ENCODE data around the gene GLRX5. TPM values are rescaled to one million over a fixed set of nuclear protein-coding genes. Genes with fewer than 3 reads are reported as not detected.

GLRX5 gene
- 10 to 100 TPM; 29.1 to 36.1 (median 33.6) TPM for total RNA-seq

DNA sequence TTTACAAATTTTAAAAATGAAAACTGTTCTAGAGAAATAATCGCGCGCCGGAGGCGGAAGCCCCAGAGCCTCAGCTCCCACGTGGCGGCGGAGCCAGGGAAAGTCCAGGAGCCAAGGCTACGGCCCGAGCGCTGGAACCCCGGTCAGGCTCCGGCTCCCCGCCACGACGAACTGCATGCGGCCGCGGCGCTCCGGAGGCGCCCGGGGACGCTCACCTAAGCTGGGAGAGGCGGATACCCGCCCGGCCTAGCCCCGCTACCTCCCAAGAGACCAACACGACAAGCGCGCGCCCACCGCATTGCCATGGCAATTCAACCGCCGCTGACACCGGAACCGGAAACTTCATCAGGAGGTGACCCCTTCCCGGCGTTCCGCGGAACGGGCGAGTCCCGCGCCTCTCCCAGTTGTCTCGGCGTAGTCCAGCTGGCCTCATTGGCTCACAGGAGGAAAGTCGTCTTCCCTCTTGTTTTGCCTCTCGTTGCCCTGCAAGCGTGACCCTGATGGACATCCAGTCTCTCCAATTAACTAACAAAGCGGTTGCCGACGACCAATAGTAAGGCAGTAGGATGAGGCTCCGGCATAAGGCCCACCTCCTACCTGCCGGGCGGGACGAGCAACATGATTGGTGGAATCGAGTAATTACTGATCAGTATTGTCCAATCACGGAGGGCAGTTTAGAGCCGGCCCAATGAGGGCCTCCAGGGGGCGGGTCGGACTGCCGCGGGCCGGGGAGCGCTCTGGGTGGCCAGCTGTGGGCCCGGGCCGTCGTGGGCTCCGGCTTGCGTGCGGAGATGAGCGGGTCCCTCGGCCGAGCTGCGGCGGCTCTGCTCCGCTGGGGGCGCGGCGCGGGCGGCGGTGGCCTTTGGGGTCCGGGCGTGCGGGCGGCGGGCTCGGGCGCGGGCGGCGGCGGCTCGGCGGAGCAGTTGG is at the start of gene GLRX5:
GLRX5 (plus strand) TSS at position 752 of the 927 bp plus-strand sequence; CDS start at position 792, 40 bp downstream.
- Histone ChIP-seq H3K27me3 (no peaks in the 10 kb centered on the region), H3K27ac (peak within 1 kb of the TSS; percentile 83 to 93), H3K9me3 (no peaks in the 10 kb centered on the region), H3K36me3 (no peaks in the 10 kb centered on the region), H3K4me1 (peaks cover 9 to 35% of the 10 kb centered on the region in 2 donors), H3K4me3 (peak within 1 kb of the TSS; percentile 70 to 97 (median 94))
- TF ChIP-seq POLR2AphosphoS5 (IDR thresholded peaks at IDR 0.05) (peak; percentile 89 to 93 (median 93)), POLR2A (IDR thresholded peaks at IDR 0.05) (peak; percentile 47)
- TF ChIP-seq, protein P1, sequence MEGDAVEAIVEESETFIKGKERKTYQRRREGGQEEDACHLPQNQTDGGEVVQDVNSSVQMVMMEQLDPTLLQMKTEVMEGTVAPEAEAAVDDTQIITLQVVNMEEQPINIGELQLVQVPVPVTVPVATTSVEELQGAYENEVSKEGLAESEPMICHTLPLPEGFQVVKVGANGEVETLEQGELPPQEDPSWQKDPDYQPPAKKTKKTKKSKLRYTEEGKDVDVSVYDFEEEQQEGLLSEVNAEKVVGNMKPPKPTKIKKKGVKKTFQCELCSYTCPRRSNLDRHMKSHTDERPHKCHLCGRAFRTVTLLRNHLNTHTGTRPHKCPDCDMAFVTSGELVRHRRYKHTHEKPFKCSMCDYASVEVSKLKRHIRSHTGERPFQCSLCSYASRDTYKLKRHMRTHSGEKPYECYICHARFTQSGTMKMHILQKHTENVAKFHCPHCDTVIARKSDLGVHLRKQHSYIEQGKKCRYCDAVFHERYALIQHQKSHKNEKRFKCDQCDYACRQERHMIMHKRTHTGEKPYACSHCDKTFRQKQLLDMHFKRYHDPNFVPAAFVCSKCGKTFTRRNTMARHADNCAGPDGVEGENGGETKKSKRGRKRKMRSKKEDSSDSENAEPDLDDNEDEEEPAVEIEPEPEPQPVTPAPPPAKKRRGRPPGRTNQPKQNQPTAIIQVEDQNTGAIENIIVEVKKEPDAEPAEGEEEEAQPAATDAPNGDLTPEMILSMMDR (IDR thresholded peaks at IDR 0.05): peak in 1 of 3 donors; percentile 7
- DNase-seq (ENCODE audit: low spot score in 2 of 2): peak; percentile 98 to 100
- intact Hi-C loops (cut with DNase I; ENCODE audit: low total_unique reads): loop anchor here (5.0 kb wide), 1 partner anchor 97 kb away; no protein-coding TSS in a partner anchor

DNA sequence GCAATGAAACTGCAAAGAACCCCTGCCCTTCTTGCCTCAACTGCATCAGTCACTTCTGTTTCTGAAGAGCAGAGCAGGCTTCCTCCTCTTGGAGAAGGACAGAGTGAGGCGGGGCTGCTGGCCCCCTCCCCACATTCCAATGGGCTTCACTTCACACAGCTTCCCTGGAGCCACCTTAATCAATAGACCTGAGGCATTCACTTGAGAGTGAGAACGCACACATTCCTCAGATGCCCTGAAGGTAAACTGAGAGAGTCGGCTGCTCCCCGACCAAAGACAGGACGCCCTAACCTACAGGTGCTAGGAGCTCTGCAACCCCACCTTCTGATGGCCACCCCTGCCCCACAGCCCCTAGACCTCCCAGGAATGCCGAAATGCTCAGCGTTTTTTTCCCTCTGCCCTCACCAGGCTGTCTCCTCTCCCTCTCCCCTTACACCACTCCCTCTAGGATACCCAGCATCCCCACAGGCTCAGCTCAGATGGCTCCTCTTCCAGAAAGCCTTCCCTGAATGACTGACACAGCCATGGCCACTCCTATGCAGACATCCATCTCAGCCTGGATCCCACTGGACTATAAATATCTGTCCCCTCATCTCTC is 49.5 kb upstream of the GLRX5 start:
- intact Hi-C loops (cut with DNase I; ENCODE audit: low total_unique reads): no loop called here
- Histone ChIP-seq H3K4me3 (no peak overlapping the region), H3K9me3 (no peaks in the 10 kb centered on the region), H3K4me1 (peaks cover 10 to 25% of the 10 kb centered on the region in 2 donors), H3K27ac (peak overlapping the region; percentile 80 to 94), H3K27me3 (no peaks in the 10 kb centered on the region), H3K36me3 (no peaks in the 10 kb centered on the region)
- DNase-seq (ENCODE audit: low spot score in 2 of 2): no peak
- TF ChIP-seq, protein P1 (IDR thresholded peaks at IDR 0.05): no peak
- TF ChIP-seq POLR2A (IDR thresholded peaks at IDR 0.05) (no peak), POLR2AphosphoS5 (IDR thresholded peaks at IDR 0.05) (no peak)

- Histone ChIP-seq H3K27me3 (no peaks in the 10 kb centered on the region), H3K36me3 (no peaks in the 10 kb centered on the region), H3K27ac (no peak overlapping the region), H3K9me3 (no peaks in the 10 kb centered on the region), H3K4me3 (no peak overlapping the region), H3K4me1 (peaks cover 10 to 30% of the 10 kb centered on the region in 2 donors)
- intact Hi-C loops (cut with DNase I; ENCODE audit: low total_unique reads): no loop called here
- DNase-seq (ENCODE audit: low spot score in 2 of 2): no peak
- TF ChIP-seq, protein P1 (IDR thresholded peaks at IDR 0.05): no peak
- no peak for TF ChIP-seq POLR2A (IDR thresholded peaks at IDR 0.05)
- TF ChIP-seq POLR2AphosphoS5 (IDR thresholded peaks at IDR 0.05): no peak
Observed at GRCh38 chr14:95486875-95487668, 47.8 kb upstream of the GLRX5 start.

GRCh38 chr14:95487669-95488084 is 47.2 kb upstream of the GLRX5 start:
- H3K36me3 ChIP-seq: no peaks in the 10 kb centered on the region
- no peaks in the 10 kb centered on the region for H3K27me3 ChIP-seq
- TF ChIP-seq, protein P1 (IDR thresholded peaks at IDR 0.05): no peak
- TF ChIP-seq POLR2AphosphoS5 (IDR thresholded peaks at IDR 0.05) (no peak), POLR2A (IDR thresholded peaks at IDR 0.05) (no peak)
- H3K4me3 ChIP-seq: no peak overlapping the region
- H3K27ac ChIP-seq: no peak overlapping the region
- no peaks in the 10 kb centered on the region for H3K9me3 ChIP-seq
- DNase-seq (ENCODE audit: low spot score in 2 of 2): no peak
- intact Hi-C loops (cut with DNase I; ENCODE audit: low total_unique reads): no loop called here
- H3K4me1 ChIP-seq: peaks cover 10 to 30% of the 10 kb centered on the region in 2 donors

Data from breast epithelium (tissue), 4 donors.